Epithelial cell of alveolus of lung (primary cell): Measurements from ENCODE around the gene USP15. TPM values are rescaled to one million over a fixed set of nuclear protein-coding genes. Genes with fewer than 3 reads are reported as not detected.

Experiments used
- total RNA-seq: library from RNA; depleted of rRNA; stranded (reverse); fragments of >200 nt; gene quantifications from 2 replicates; pipeline ENCODE4 v1.2.1, GENCODE V29; 2015

The USP15 gene
- total RNA-seq = 20.3 and 21.4 TPM in 2 replicates

GRCh38 chr12:62259993-62260732, at the start of gene USP15:
Gene USP15 (plus strand): TSS chr12:62260404. CDS start chr12:62260415, 11 bp downstream.

Other genes with a start within 250 kb of the USP15 start
- 24.3 and 24.7 TPM in 2 replicates for gene MON2, start 206.4 kb downstream of the USP15 start, total RNA-seq